Neutrophil (primary cell): Measurements from ENCODE around the gene ARL4D.
"Not testable (repeated sequence)": the region's sequence is repeated elsewhere in the genome, so short reads cannot be mapped to it uniquely, and the experiment has no call there.

Experiments
- H3K27ac ChIP-seq: fragments of 200-600 bp; sonication (generic); 2 replicates; pipeline ENCODE4 v1.5.1; 2016; ENCODE audit warnings: mild to moderate bottlenecking, moderate library complexity
- H3K27me3 ChIP-seq: fragments of 200-600 bp; sonication (generic); 2 replicates; pipeline ENCODE4 v1.6.0; 2016; ENCODE audit warnings: mild to moderate bottlenecking
- H3K36me3 ChIP-seq: fragments of 200-600 bp; sonication (generic); 2 replicates; pipeline ENCODE4 v1.5.1; 2017
- H3K4me1 ChIP-seq, 2 experiments: fragments of 200-600 bp in 1 of 2; sonication (generic) in 1 of 2; 1 replicate in 1 of 2; 2 replicates in 1 of 2; pipeline versions ENCODE4 v1.5.1 to v1.6.1; 2013 to 2016; ENCODE audit warnings: low read depth in 1 of 2, low read length in 1 of 2, mild to moderate bottlenecking in 1 of 2, moderate library complexity in 1 of 2; ENCODE audit not compliant: control insufficient read depth in 1 of 2, insufficient read depth in 1 of 2
- H3K4me3 ChIP-seq, 2 experiments: fragments of 200-600 bp in 1 of 2; sonication (generic) in 1 of 2; 1 replicate in 1 of 2; 2 replicates in 1 of 2; pipeline ENCODE4 v1.5.1; 2013 to 2016; ENCODE audit warnings: low read depth in 1 of 2, low read length in 1 of 2, mild to moderate bottlenecking in 1 of 2, moderate library complexity in 1 of 2
- H3K9me3 ChIP-seq: fragments of 200-600 bp; sonication (generic); 2 replicates; pipeline ENCODE4 v1.5.1; 2016
- CTCF ChIP-seq: fragments of 200-600 bp; sonication (generic); IDR thresholded peaks from 2 replicates; pipeline ENCODE4 v1.5.1; 2016; ENCODE audit warnings: antibody characterized with exemption

Gene ARL4D

GRCh38 chr17:43393944-43394482 is 4.8 kb upstream of the ARL4D start:
- Histone ChIP-seq H3K9me3 (no peaks in the 10 kb centered on the region), H3K4me3 (no peak overlapping the region), H3K4me1 (peaks cover 17 to 21% of the 10 kb centered on the region in 2 experiments), H3K36me3 (no peaks in the 10 kb centered on the region), H3K27ac (no peak overlapping the region), H3K27me3 (peaks cover 9% of the 10 kb centered on the region)
- peak; percentile 88 for TF ChIP-seq CTCF

GRCh38 chr17:43394696-43395095 is 4.1 kb upstream of the ARL4D start:
- not testable (repeated sequence) for H3K36me3 ChIP-seq
- H3K4me1 ChIP-seq, result peaks cover 13 to 18% of the 10 kb centered on the region in 2 experiments

GRCh38 chr17:43395165-43395564 is 3.6 kb upstream of the ARL4D start:
- no peaks in the 10 kb centered on the region for H3K9me3 ChIP-seq
- no peak for TF ChIP-seq CTCF
- H3K4me1 ChIP-seq, result peaks cover 9 to 16% of the 10 kb centered on the region in 2 experiments
- H3K36me3 ChIP-seq, result no peaks in the 10 kb centered on the region
- peaks cover 21% of the 10 kb centered on the region for H3K27me3 ChIP-seq
- no peak overlapping the region for H3K27ac ChIP-seq
- H3K4me3 ChIP-seq, result no peak overlapping the region

More at GRCh38 chr17:43394696-43395095, 4.1 kb upstream of the ARL4D start:
- not testable (repeated sequence) for H3K27ac ChIP-seq, H3K4me3 ChIP-seq, H3K9me3 ChIP-seq
- peaks cover 16% of the 10 kb centered on the region for H3K27me3 ChIP-seq

GRCh38 chr17:43396491-43397060 is 2.2 kb upstream of the ARL4D start:
- TF ChIP-seq CTCF, result no peak
- Histone ChIP-seq H3K27ac (no peak overlapping the region), H3K4me3 (no peak overlapping the region), H3K36me3 (no peaks in the 10 kb centered on the region), H3K4me1 (peaks cover 9 to 16% of the 10 kb centered on the region in 2 experiments), H3K9me3 (no peaks in the 10 kb centered on the region), H3K27me3 (peaks cover 23% of the 10 kb centered on the region)

- no peak for TF ChIP-seq CTCF
- no peaks in the 10 kb centered on the region for H3K36me3 ChIP-seq
- peaks cover 32% of the 10 kb centered on the region for H3K27me3 ChIP-seq
- H3K4me3 ChIP-seq, result no peak overlapping the region
- no peak overlapping the region for H3K27ac ChIP-seq
- H3K4me1 ChIP-seq, result peaks cover 9 to 11% of the 10 kb centered on the region in 2 experiments
- no peaks in the 10 kb centered on the region for H3K9me3 ChIP-seq
These were observed 1.1 kb downstream of the ARL4D start for GRCh38 chr17:43399839-43400328.

- H3K27me3 ChIP-seq, result peaks cover 32% of the 10 kb centered on the region
- no peak overlapping the region for H3K27ac ChIP-seq
- H3K9me3 ChIP-seq, result no peaks in the 10 kb centered on the region
- H3K4me1 ChIP-seq, result peaks cover 9 to 11% of the 10 kb centered on the region in 2 experiments
- no peak for TF ChIP-seq CTCF
- H3K36me3 ChIP-seq, result no peaks in the 10 kb centered on the region
- H3K4me3 ChIP-seq, result no peak overlapping the region
These were observed 2.3 kb downstream of the ARL4D start for GRCh38 chr17:43400943-43401717.
